T follicular helper cell (primary cell): ENCODE data around the gene KLC1.

Source experiments
- DNase-seq: peaks from one replicate; pipeline ENCODE4 v3.0.0-alpha.2; 2020; ENCODE audit warnings: low read depth

The KLC1 gene

DNA sequence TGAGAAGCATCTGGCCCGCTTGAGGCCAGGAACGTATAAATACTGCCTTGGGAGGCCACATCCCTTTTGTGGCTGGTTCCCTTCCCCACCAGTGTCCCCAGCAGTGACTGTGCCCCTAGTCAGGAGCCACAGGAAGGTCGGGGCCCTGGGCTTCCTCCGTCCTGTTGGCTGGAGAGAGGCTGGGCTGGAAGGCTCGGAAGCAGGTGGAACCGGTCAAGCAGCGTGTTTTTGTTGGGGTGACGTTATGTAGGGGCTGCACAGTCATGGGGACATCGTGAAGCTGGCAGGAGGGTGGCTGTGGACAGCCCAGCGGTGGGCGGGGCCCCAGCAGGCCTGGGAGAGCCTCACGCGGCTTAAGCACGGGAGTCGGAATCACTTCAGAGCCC lies 76.1 kb downstream of the KLC1 start:
- no peak for DNase-seq

DNA sequence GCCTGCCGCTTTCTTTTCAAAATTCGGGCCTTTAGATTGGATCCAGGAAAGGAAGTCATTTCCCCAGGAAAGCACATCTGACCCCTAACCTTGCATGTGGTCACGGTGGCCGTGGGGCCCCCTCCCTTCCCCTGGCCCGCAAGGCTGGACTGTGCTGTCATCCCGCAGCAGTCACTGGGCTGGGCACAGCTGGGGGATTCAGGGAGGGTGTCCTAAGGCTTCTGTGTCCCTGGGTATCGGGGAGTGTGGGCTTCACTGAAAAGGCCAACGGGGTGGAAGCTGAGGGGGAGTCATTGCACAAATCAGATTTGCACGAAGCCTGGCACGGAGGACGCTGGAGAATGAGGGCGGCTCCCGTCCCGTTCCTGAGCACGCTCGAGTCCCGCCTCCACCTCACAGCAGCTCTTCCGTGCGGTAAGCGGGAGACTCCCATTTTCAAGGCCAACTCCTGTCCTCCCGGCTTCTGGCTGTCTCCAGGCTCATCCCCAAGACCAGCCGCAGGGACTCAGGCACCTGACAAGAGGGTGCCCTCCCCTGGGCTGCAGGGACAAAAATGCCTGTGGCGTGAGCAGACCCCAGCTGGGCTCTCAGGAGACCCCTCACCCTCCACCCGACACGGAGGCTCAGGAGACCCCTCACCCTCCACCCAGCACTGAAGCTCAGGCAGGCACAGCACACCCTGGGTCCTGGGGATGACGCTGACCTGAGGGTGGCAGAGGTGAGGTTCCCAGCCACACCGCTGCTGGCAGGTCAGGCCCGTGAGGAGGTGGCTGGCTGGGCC lies 76.7 kb downstream of the KLC1 start:
- DNase-seq, result no peak

DNA sequence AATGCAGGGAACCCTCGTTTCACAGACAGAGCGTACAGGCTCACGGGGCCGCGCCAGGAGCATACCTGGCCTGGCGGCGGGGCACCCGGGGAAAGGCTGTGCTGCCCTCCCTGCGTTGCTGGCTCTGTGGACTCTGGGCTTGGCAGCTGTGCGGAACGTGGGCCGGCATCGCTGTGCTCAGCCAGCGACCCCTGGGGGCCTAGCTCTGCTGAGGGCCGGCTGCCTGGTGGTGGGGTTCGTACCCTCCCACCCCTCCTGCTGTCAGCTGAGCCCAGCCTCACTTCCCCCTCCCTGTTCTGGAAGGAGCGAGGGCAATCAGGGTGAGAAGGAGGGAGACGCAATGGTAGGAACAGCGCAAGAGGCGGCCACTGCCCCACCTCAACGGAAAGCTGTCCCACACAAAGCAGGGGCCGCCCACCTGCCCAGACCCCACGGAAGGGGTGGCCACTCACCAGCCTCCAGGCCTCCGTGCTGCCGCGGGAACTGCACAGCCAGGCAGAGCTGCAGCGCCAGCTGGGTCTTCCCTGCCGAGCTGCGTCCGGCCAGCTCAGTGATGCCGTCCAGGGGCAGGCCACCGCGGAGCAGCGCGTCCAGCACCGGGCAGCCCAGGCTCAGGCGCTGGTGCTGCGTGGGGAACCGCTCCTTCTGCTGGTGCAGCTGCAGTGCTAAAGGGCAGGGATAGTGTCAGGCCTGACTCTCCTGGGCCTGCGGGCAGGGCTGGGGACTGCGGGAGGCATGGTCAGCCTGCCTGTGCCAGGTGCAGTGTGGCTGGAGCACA lies 77.7 kb downstream of the KLC1 start:
- DNase-seq, result no peak

DNA sequence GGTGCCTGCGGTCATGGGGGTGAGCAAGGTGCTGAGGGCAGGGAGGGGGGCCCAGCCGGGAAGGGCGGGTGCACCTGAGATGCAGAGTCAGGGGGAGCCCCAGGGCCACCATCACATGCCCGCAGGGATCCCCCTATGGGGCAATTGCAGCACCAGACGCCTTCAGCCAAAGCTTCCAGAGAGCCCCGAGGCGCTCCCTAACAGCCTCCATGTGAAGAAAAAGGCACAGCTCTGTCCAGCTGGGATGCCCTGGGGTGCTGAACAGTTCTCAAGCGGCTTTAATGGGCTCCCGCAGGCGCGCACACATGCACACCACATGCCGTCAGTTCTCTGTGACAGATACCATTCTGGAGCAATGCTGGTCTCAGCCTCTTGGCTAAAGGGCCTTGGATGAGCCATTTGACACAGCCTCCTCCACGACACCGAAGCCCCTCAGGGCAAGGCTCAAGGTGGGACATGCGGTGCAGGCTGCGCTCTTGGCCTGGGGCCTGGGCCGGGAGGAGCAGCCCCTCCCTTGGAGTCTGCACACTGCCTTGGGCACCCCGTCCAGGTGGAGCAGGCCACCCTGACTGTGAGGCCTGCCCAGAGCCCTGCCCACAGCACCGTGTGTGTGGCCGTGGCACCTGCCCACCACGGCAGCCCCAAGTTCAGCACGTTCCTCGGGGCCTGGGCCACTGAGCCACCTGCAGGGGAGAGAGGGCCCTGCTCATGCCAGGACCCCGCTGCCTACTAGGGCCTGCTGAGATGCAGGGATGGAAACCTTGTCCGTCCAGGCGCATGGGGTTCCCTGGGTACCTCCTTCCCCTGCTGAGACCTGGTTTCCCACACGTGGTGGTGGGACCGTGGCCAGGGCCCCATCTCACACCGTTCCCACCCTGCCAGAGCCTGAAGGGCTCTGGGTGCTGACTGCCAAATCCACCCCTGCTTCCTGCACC lies 78.6 kb downstream of the KLC1 start:
- DNase-seq, result no peak

DNA sequence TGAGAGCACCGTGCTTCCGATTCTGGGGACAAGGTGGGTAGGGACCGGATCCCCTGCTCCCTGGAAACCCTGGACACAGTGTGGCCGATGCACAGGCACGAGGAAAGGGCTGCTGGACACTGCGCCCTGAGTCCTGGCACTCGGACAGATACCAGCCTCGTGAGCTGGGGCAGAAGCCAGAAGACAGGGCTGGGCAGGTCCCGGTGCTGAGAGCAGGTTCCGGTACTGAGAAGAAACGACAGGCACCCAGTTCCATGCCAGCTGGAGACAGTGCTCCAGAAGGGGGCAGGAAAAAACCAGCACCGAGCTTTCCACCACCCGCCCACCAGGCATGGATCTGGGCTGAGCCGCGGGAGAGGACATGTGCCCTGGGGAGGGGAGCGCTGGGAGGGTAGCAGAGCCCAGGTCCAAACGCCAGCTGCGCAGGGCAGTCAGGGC lies 79.8 kb downstream of the KLC1 start:
- DNase-seq, result no peak

- no peak for DNase-seq
Measured at GRCh38 chr14:103709814-103710213, 80.8 kb downstream of the KLC1 start.

DNA sequence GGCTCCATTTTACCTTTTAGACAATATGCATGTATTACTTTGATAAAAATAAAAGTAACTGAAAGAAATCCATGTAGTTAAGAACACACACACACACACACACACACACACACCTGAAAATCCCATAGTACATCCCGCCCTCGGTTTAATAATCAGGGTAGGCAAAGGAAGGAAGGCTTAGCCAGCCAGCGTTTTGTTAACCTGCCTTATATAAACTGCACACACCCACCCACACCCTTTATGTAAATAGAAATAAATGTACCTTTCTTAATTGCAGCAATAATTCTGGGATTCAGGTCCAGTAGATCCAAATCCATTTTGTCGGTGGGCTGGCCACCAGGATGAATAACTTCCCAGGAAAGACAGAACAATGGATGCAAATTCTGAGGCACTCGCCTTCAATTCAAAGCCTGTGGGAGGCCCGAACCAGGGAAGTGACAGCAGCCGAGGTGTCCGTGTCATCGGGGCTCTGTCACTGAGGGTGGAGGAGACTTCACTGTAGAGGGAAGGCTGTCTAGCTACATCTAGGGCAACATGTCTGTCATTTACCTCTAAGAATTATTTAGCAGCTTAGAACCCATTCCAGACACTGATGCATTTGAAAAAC lies 81.9 kb downstream of the KLC1 start:
- no peak for DNase-seq

DNA sequence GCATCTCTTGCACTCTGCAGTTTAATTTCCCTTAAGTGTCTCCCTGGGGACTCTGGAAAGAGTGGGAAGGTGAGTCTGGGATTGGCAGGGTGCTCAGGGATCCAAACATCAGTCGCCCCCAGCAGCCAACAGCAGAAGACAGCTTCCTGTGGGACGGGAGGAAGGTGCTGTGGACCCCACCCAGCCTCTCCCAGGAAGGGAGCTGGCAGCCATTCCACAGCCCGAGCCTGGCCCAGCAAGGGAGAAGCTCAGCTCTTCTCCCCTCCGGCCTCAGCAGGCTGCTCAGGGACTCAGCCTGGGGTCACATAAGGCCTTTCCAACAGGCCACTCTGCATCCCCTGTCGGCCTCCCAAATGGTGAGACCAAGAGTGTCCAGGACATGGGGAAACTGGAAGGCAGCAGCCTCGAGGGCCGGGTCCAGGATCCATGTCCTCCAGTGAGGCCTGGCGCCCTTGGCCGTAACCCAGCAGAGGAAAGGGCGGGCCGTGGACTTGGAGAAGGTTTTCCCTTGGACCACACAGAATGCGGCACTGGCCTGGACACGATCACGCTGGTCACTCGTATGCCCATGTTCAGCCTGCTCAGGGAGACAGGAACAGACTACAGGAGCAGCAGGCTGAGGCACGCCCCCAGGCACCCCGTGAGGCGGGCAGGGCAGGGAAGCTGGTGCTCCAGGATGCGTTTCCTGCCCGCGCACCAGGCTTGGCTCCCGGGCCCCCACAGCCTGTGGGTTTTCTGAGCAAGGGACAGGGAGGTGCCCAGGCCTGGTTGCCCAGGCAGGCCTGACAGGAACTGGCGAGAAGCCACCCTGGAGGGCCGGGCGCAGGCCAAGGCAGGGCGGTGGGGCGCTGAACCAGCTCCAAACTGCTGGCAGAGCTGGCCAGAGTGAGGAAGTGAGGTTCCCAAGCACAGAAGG lies 82.8 kb downstream of the KLC1 start:
- DNase-seq, result no peak

DNA sequence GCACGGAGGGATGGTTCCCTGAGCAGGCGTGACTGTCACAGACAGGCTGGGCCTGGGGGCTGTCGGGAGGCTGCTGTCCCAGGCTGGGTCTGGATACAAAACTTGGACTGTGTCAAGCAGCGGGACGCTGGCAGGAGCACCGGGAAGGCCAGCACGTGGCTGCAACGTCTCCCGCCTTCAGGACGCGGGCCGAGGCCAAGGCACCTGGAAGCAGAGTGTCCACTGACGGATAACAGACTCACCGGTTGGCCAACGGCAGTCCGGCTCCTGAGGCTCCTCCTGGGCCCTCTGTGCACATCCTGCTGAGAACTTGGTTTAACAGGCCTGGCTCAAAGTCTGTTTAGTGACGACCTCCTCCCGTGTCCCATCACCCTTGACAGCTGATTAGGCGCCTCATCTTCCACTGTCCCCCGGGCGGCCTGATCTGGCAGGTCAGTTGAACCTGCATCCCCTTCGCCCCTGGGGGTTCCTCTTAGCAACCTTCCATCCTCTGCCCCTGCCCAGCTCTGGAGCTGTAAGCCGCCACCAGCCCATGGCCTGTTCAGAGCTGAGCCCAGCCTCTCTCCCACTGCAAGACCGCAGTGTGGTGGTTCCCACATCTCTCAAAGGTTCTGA lies 83.7 kb downstream of the KLC1 start:
- no peak for DNase-seq

DNA sequence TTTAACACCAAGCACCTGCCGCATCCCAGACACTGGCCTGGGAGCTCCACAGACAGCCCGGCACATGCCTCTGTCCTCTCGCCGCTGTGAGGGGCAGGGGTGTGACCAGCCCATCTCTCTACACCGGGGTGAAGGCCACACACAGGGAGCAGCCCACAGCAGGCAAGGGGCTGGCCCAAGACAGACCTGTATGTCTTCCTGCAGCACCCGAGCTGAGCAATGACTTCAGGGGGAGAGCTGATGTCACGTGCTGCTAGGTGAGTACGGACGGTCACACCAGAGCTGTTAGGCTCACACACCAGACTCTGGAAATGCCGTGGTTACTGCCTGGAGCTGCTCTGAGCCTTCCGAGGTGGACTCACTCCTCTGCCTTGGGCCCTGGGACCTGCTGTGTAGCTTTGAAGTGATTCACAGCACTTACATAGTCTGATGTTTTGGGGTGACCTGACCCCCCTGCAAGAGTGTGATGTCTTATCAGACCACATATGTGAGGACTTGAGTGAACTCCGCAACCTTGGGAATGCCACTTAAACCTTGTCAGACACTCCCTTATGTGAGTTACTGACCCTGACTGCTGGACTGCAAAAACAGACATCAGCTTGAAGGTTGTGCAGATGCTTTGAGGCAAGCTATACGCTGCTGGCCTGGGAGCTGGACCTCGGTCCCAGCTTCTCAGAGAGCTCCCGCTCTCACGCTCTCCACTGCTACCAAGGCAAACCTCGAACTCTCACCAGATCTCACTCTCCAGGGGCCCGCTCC lies 84.5 kb downstream of the KLC1 start:
- no peak for DNase-seq

- DNase-seq, result no peak
Measured at GRCh38 chr14:103714063-103714724, 85.2 kb downstream of the KLC1 start.

DNA sequence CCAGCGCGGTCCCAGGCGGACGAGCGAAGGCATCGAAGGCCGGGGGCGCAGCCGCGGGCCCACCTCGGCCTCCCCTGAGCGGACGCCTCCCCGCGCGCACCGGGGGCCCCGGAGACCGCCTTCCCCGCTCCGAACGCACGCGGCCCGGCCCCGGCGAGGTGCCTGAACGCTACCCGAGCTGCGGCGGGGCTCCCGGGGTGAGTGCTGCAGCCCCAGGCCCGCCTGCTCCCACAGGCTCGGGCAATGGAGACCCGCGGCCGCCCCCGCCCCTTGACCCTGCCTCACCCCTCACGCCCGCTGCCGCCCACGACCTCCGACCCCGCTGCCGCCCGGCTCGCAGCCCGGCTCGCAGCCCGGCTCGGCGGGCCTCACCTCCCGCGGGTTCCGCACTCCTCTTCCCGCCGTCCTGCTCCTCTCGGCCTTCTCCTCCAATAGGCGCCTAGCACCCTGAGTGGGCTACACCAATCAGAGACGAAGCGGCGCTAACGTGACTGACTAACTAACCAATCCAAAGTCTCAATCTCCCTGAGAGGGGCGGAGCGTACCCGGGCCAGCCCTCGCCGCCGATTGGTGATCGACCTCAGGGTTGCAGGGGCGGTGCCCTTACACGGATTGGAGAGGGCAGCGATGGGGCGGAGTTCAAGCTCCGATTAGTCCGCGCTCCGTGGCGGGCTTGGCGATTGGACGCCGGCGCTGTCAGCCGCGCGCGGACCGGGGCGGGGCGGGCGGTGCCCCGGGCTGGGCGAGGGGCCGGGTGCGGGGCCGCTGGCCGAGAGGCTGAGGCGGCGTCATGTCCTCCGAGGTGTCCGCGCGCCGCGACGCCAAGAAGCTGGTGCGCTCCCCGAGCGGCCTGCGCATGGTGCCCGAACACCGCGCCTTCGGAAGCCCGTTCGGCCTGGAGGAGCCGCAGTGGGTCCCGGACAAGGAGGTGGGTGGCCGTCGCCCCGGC lies 86.3 kb downstream of the KLC1 start, which contains the start of the genes XRCC3 and ZFYVE21:
XRCC3 (minus strand) TSS at position 400 of the 949 bp plus-strand sequence. CDS start 4,364 bp downstream, outside the sequence.
ZFYVE21 (plus strand) TSS at position 759 of the 949 bp plus-strand sequence; CDS start at position 791, 32 bp downstream.
- peak; percentile 99 for DNase-seq

- DNase-seq, result no peak
Measured at GRCh38 chr14:103716091-103716801, 87.2 kb downstream of the KLC1 start.

DNA sequence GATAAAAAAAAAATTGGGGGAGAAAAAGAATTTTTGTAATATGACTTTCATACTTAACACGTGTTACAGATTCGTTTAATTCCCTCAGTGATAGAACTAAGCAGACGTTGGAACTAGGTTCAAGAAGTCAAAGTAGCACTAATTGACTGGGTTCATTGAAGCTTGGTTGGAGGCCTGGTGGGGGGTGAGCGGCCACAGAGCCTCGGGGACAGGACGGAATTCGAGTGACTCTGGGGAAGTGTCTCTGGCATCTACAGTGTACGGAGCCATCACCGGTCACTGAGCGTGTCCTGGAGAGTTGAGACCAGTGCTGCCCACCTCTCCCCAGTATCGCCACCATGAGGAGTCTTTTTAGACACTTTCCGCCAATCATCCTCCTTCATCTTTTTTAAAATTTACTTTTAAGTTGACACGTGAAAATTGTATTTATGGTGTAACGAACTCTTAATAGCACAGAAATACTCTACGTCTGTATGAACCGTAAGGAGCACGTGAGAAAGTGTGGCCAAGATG lies 87.9 kb downstream of the KLC1 start:
- DNase-seq, result no peak

DNA sequence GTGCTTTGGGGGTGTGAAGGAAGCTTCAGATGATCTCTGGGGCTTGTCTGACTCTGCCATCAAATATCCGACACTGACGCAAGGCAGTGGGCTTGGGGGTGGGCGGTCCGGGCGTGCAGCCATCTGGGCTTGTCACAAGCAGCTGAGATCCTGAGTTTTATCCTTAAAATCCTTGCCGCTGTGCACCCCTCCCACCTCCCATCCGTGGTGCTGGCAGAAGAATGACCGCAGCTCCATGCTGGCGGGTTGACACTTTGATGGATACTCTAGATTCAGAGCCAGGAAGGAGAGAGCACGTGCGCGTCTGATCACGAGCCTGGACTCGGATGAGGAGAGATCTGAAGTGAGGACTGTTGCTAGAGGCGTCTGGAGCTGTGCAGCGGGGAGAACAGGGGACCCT lies 89.6 kb downstream of the KLC1 start:
- no peak for DNase-seq

DNA sequence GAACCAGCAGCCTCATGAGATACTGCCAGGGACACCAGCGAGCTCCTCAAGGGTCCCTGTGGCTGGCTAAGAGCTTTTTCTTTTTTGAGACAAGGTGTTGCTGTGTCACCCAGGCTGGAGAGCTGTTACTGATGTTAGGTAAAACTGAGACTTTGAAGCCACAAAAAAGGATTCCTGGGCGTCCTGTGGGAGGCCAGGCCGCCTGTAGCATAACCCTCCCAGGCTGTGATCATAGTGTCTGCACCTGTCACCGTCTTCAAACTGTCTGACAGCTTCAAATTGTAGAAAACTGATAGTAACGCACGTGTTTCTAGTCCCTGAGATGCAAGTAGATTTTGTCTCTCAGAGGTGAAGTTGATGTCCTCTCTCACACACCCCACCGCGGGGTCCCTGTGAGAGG lies 90.7 kb downstream of the KLC1 start:
- DNase-seq, result no peak
